Ascending aorta (tissue), 2 donors: ENCODE measurements around the gene PRKAR1A. TPM values are rescaled to one million over a fixed set of nuclear protein-coding genes. Genes with fewer than 3 reads are reported as not detected.

Experiments
- DNase-seq, 2 donors: peaks; one replicate each; pipeline ENCODE4 v3.0.0-alpha.2; 2019; ENCODE audit warnings: low spot score in 2 of 2
- H3K27ac ChIP-seq, 2 donors: fragments of 200-600 bp; sonication (generic); one replicate each; pipeline ENCODE4 v1.5.1; 2016 to 2017; ENCODE audit warnings: mild to moderate bottlenecking in 1 of 2
- H3K27me3 ChIP-seq: fragments of 200-600 bp; sonication (generic); one replicate; pipeline ENCODE4 v1.5.1; 2017
- H3K36me3 ChIP-seq, 2 donors: fragments of 200-600 bp; sonication (generic); one replicate each; pipeline ENCODE4 v1.5.1; 2016
- H3K4me1 ChIP-seq, 2 donors: fragments of 200-600 bp; sonication (generic); one replicate each; pipeline ENCODE4 v1.5.1; 2016 to 2017; ENCODE audit warnings: mild to moderate bottlenecking in 1 of 2
- H3K4me3 ChIP-seq, 2 donors: fragments of 200-600 bp; sonication (generic); one replicate each; pipeline ENCODE4 v1.5.1; 2016 to 2017; ENCODE audit warnings: mild to moderate bottlenecking in 1 of 2
- H3K9me3 ChIP-seq, 2 donors: fragments of 200-600 bp; sonication (generic); one replicate each; pipeline ENCODE4 v1.5.1; 2016
- intact Hi-C: fragments of 100-400 bp; cut with DNase I; formaldehyde crosslinking; loops from one replicate; pipeline ENCODE4 v1.15.1; 2023
- total RNA-seq: library from RNA; depleted of rRNA; stranded (reverse); fragments of >200 nt; gene quantifications from one replicate; pipeline ENCODE4 v1.1.0, GENCODE V29; 2016
- TF ChIP-seq, protein P1 (sequence below), 3 experiments: fragments of 200-600 bp in 2 of 3; fragments of 450-650 bp in 1 of 3; sonication (generic) in 2 of 3; IDR thresholded peaks; one replicate each; pipeline ENCODE4 v1.5.1; 2016 to 2019; ENCODE audit warnings: antibody characterized with exemption in 3 of 3, mild to moderate bottlenecking in 1 of 3, moderate library complexity in 1 of 3

Gene PRKAR1A
- total RNA-seq, 1 donor from 2014 or later, result 233 TPM

DNA sequence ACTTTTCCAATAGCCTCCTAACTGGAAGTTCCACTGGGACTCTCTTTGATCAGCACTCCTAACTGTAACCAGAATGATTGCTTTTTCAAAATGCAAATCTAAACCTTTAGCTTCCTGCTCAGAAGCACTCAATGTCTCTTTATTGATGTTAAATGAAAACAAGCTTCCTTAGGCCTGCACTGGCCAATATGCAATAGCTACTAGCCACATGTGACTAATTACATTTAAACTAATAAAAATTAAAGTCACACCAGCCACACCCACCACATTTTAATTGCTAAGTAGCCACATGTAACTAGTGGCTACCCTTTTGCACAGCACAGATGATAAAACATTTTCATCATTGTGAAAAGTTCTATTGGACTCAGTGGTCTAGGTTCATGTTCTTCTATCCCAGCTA lies 57.1 kb downstream of the PRKAR1A start:
- no peak overlapping the region for H3K27ac ChIP-seq
- TF ChIP-seq, protein P1, sequence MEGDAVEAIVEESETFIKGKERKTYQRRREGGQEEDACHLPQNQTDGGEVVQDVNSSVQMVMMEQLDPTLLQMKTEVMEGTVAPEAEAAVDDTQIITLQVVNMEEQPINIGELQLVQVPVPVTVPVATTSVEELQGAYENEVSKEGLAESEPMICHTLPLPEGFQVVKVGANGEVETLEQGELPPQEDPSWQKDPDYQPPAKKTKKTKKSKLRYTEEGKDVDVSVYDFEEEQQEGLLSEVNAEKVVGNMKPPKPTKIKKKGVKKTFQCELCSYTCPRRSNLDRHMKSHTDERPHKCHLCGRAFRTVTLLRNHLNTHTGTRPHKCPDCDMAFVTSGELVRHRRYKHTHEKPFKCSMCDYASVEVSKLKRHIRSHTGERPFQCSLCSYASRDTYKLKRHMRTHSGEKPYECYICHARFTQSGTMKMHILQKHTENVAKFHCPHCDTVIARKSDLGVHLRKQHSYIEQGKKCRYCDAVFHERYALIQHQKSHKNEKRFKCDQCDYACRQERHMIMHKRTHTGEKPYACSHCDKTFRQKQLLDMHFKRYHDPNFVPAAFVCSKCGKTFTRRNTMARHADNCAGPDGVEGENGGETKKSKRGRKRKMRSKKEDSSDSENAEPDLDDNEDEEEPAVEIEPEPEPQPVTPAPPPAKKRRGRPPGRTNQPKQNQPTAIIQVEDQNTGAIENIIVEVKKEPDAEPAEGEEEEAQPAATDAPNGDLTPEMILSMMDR (IDR thresholded peaks at IDR 0.05), result no peak
- intact Hi-C loops, result no loop called here

DNA sequence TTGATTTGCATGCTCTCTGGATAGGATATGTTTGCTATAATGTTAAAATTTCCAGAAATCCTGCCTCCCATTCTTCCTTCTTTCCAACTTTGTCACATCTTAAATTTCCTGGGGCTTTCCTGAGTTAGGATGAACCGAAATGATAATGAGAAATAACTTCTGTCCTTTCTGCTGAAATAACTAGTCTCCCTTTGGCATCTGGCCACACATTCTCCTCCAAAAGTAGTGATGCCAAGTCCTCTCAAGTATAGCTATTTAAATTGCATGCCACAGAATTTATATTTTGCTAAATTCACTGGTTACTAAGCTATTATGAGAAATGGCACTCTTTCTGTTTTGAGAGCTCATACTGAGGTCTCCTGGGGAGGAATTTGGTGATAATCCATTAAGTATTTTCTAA lies 58.3 kb downstream of the PRKAR1A start:
- Histone ChIP-seq H3K27ac (no peak overlapping the region), H3K36me3 (no peaks in the 10 kb centered on the region), H3K4me3 (no peak overlapping the region), H3K27me3 (no peaks in the 10 kb centered on the region), H3K9me3 (no peaks in the 10 kb centered on the region), H3K4me1 (peaks cover 0 to 10% of the 10 kb centered on the region in 2 donors)
- TF ChIP-seq, protein P1 (IDR thresholded peaks at IDR 0.05), result no peak
- DNase-seq, result no peak
- intact Hi-C loops, result no loop called here

More for the DNA sequence above, 57.1 kb downstream of the PRKAR1A start:
- H3K9me3 ChIP-seq, result no peaks in the 10 kb centered on the region
- no peak for DNase-seq
- H3K4me3 ChIP-seq, result no peak overlapping the region
- no peaks in the 10 kb centered on the region for H3K27me3 ChIP-seq
- peaks cover 0 to 10% of the 10 kb centered on the region in 2 donors for H3K4me1 ChIP-seq
- no peaks in the 10 kb centered on the region for H3K36me3 ChIP-seq

DNA sequence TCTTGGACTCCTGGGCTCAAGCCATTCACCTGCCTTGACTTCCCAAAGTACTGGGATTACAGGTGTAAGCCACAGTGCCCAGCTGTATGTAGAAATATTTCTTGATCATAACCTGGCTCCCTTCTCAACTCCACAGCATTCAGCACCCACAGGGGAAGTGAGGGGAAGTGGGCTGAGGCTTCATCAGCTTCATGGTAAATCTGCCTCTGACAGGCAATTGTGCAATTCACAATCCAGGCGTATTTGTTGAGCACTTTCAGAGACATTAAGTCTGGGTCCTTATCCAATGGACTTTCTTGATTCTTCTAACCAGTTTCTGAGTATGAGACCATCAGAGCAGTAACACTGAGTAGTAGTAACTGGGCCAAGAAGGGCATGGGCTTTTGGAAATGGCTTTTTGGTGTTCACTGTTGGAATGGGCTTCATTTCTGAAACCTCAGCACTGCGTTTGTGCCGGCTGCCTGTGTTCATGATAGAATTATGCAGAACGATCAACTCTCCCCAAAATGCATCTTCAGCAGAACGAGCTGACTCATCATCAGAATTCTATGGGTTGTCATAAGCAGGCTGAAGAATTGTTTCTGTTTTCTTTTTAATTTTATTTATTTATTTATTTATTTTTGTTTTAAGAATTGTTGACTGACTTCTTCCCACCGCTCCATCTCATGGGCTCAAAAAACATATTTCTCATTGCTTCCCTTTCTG lies 60.1 kb downstream of the PRKAR1A start:
- TF ChIP-seq, protein P1 (IDR thresholded peaks at IDR 0.05), result no peak
- Histone ChIP-seq H3K27me3 (no peaks in the 10 kb centered on the region), H3K4me1 (peaks cover 0 to 1% of the 10 kb centered on the region in 2 donors), H3K9me3 (no peaks in the 10 kb centered on the region), H3K27ac (no peak overlapping the region), H3K36me3 (no peaks in the 10 kb centered on the region), H3K4me3 (no peak overlapping the region)
- intact Hi-C loops, result no loop called here
- DNase-seq, result no peak

DNA sequence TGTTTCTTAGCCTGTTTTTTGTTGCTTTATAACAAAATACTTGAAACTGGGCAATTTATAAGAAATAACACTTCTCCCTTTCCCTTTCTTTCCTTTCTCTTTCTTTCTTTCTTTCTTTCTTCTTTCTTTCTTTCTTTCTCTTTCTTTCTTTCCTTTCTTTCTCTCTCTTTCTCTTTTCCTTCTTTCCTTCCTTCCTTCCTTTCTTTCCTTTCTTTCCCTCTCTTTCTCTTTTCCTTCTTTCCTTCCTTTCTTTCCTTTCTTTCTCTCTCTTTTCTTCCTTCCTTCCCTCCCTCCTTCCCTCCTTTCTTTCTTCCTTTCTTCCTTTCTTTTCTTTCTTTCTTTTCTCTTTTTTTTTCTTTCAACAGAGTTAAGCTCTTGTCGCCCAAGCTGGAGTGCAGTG lies 61.1 kb downstream of the PRKAR1A start:
- Histone ChIP-seq H3K9me3 (no peaks in the 10 kb centered on the region), H3K36me3 (no peaks in the 10 kb centered on the region), H3K4me1 (no peaks in the 10 kb centered on the region), H3K4me3 (no peak overlapping the region), H3K27me3 (no peaks in the 10 kb centered on the region), H3K27ac (no peak overlapping the region)
- intact Hi-C loops, result no loop called here
- no peak for DNase-seq
- TF ChIP-seq, protein P1 (IDR thresholded peaks at IDR 0.05), result no peak

DNA sequence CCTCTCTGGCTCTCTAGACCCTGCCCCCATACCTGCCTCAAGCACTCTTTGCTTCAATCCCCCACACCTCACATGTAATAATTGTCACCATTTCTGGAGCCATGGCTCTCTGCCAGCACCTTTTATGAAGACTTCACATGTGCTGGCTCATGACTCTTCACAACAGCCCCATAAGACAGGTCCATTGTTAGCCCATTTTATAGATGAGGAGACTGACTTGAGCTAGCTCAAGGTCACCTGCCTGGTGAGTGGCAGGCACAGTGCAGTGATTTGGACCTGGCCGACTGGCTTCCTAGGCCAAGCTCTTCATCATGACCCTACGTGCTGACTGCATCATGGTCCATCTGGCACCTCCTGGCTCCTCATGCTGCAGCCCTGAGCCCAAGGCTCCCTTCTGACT lies 63.9 kb downstream of the PRKAR1A start:
- no peak overlapping the region for H3K27ac ChIP-seq
- no peaks in the 10 kb centered on the region for H3K4me1 ChIP-seq
- TF ChIP-seq, protein P1 (IDR thresholded peaks at IDR 0.05), result no peak
- H3K4me3 ChIP-seq, result no peak overlapping the region
- no peak for DNase-seq
- H3K27me3 ChIP-seq, result no peaks in the 10 kb centered on the region
- H3K36me3 ChIP-seq, result no peaks in the 10 kb centered on the region
- H3K9me3 ChIP-seq, result no peaks in the 10 kb centered on the region
- intact Hi-C loops, result no loop called here
